Liver (tissue), 3 donors: ENCODE results near the gene LZTS3.

Experiments
- ATF3 ChIP-seq: IDR thresholded peaks from 2 replicates; pipeline ENCODE4 v1.6.1; 2016; ENCODE audit warnings: antibody characterized with exemption
- CTCF ChIP-seq: fragments of 150-350 bp; IDR thresholded peaks from 2 replicates; pipeline ENCODE4 v1.5.1; 2017; ENCODE audit warnings: improper control_type of control experiment, low read depth, low read length; ENCODE audit not compliant: missing input control
- EGR1 ChIP-seq, 2 donors: IDR thresholded peaks; 2 replicates each; pipeline ENCODE4 v1.6.1; 2016 to 2018; ENCODE audit warnings: antibody characterized with exemption in 2 of 2, low read depth in 2 of 2
- RXRA ChIP-seq, 2 donors: IDR thresholded peaks; 2 replicates each; pipeline ENCODE4 v1.6.1; 2017 to 2018; ENCODE audit warnings: antibody characterized with exemption in 2 of 2, mild to moderate bottlenecking in 1 of 2
- SP1 ChIP-seq: IDR thresholded peaks from 2 replicates; pipeline ENCODE4 v1.6.1; 2018; ENCODE audit warnings: antibody characterized with exemption, mild to moderate bottlenecking
- TAF1 ChIP-seq: conservative IDR thresholded peaks from 2 replicates; pipeline ENCODE4 v1.6.1; 2016; ENCODE audit warnings: antibody characterized with exemption, mild to moderate bottlenecking
- YY1 ChIP-seq: IDR thresholded peaks from 2 replicates; pipeline ENCODE4 v1.6.1; 2016; ENCODE audit warnings: antibody characterized with exemption, mild to moderate bottlenecking
- donor health status: healthy.
- donor health status: healthy.

- no peak for TF ChIP-seq CTCF
- TF ChIP-seq TAF1 = no peak
- no peak for TF ChIP-seq ATF3
- TF ChIP-seq EGR1 (IDR thresholded peaks at IDR 0.05; ENCODE audit: low read depth in 2 of 2) = no peak
- TF ChIP-seq SP1 = no peak
- no peak for TF ChIP-seq RXRA (IDR thresholded peaks at IDR 0.05)
- TF ChIP-seq YY1 = no peak
These were observed 49.8 kb downstream of the LZTS3 start for GRCh38 chr20:3123542-3123941.
